Testis (tissue), 3 donors: ENCODE data around the gene TEKT2. TPM values are rescaled to one million over a fixed set of nuclear protein-coding genes. Genes with fewer than 3 reads are reported as not detected.

Source experiments
- DNase-seq: peaks from one replicate; pipeline ENCODE4 v3.0.0-alpha.2; 2019
- H3K27ac ChIP-seq, 2 donors: fragments of 200-600 bp; sonication (generic); one replicate each; pipeline ENCODE4 v1.5.1; 2019
- H3K27me3 ChIP-seq: fragments of 200-600 bp; sonication (generic); one replicate; pipeline ENCODE4 v1.5.1; 2019
- H3K36me3 ChIP-seq: fragments of 200-600 bp; sonication (generic); one replicate; pipeline ENCODE4 v1.5.1; 2017; ENCODE audit warnings: low read depth; ENCODE audit errors: missing control alignments
- H3K4me1 ChIP-seq: fragments of 200-600 bp; sonication (generic); one replicate; pipeline ENCODE4 v1.5.1; 2019
- H3K4me3 ChIP-seq, 2 donors: fragments of 200-600 bp; sonication (generic); one replicate each; pipeline ENCODE4 v1.5.1; 2017 to 2019
- H3K9me3 ChIP-seq: fragments of 200-600 bp; sonication (generic); one replicate; pipeline ENCODE4 v1.5.1; 2017
- POLR2A ChIP-seq: fragments of 450-650 bp; IDR thresholded peaks from one replicate; pipeline ENCODE4 v1.6.1; 2017; ENCODE audit warnings: antibody characterized with exemption, mild to moderate bottlenecking, moderate library complexity
- WGBS, 2 donors: methylation state at CpG; one replicate each; pipeline ENCODE4 v1.1.5; 2018; 5-methylcytosine and 5-hydroxymethylcytosine counted together
- intact Hi-C: fragments of 100-400 bp; cut with DNase I; formaldehyde crosslinking; loops from one replicate; pipeline ENCODE4 v1.15.1; 2023; ENCODE audit warnings: low total_unique reads
- polyA plus RNA-seq: library from polyadenylated mRNA; stranded (reverse); fragments of 350-450 nt; fragmentation: Illumina TruSeq; extraction: RNeasy Lipid Tissue Mini Kit (QIAGEN cat#74804); gene quantifications from one replicate; pipeline ENCODE4 v1.2.3, GENCODE V29; 2014; ENCODE audit warnings: low read depth, low replicate concordance; ENCODE audit not compliant: insufficient read depth
- total RNA-seq, 2 donors: library from RNA; depleted of rRNA; stranded (reverse); fragments of >200 nt; gene quantifications; one replicate each; pipeline ENCODE4 v1.2.3, GENCODE V29; 2016
- TF ChIP-seq, protein P1 (sequence below), 3 experiments: fragments of 450-650 bp in 2 of 3; fragments of 200-600 bp in 1 of 3; sonication (generic) in 1 of 3; IDR thresholded peaks; one replicate each; pipeline ENCODE4 v1.5.1; 2016 to 2019; ENCODE audit warnings: antibody characterized with exemption in 3 of 3, mild to moderate bottlenecking in 2 of 3, moderate library complexity in 1 of 3

TEKT2 gene
- total and polyA plus RNA-seq, 3 donors from 2014 or later: 35.1 to 117 (median 65.0) TPM

DNA sequence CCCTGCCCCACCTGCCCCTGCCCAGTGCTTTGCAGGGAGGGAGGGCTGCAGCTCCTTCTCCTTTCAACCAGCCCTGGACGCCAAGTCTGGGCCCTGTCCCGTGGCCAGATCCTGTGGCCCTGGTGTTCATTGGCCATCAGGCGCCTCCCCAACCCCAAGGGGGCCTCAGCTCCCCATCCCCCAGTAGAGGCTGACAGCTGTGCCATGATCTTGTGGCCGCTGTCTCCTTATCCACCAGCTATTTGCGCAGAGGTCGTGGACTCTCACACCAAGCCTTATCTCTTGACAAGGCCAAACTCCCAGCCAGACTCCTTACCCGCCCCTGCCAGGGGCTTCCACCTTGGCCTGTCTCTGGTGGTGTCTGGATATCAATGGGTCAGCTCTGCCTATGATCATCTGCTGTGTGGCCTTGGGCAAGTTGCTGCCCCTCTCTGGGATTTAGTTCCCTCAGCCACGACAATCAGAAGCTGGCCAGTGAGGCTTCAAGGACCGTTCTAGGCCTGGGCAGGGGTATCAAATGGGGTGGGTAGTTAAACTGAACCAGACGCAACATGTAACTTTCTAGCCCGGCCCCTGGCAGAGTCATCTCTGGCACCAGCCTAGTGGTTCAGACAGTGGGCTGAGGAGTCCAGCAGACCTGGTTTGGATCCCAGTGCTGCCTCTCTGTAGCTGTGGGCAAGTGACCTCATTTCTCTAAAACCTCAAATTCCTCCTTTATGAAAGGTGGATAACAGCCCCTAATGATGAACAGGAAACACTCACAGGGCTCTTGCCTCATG, 44.4 kb downstream of the TEKT2 start:
- H3K36me3 ChIP-seq: no peaks in the 10 kb centered on the region
- no peak for DNase-seq
- H3K27me3 ChIP-seq: no peaks in the 10 kb centered on the region
- TF ChIP-seq, protein P1, sequence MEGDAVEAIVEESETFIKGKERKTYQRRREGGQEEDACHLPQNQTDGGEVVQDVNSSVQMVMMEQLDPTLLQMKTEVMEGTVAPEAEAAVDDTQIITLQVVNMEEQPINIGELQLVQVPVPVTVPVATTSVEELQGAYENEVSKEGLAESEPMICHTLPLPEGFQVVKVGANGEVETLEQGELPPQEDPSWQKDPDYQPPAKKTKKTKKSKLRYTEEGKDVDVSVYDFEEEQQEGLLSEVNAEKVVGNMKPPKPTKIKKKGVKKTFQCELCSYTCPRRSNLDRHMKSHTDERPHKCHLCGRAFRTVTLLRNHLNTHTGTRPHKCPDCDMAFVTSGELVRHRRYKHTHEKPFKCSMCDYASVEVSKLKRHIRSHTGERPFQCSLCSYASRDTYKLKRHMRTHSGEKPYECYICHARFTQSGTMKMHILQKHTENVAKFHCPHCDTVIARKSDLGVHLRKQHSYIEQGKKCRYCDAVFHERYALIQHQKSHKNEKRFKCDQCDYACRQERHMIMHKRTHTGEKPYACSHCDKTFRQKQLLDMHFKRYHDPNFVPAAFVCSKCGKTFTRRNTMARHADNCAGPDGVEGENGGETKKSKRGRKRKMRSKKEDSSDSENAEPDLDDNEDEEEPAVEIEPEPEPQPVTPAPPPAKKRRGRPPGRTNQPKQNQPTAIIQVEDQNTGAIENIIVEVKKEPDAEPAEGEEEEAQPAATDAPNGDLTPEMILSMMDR (IDR thresholded peaks at IDR 0.05): no peak
- TF ChIP-seq POLR2A: no peak
- H3K4me1 ChIP-seq: peaks cover 4% of the 10 kb centered on the region
- no peak overlapping the region for H3K4me3 ChIP-seq
- H3K9me3 ChIP-seq: no peaks in the 10 kb centered on the region
- 70 to 72% methylated on average over 8 to 11 of the region's 11 CpGs for WGBS, 2 donors
- intact Hi-C loops: no loop called here
- H3K27ac ChIP-seq: no peak overlapping the region

DNA sequence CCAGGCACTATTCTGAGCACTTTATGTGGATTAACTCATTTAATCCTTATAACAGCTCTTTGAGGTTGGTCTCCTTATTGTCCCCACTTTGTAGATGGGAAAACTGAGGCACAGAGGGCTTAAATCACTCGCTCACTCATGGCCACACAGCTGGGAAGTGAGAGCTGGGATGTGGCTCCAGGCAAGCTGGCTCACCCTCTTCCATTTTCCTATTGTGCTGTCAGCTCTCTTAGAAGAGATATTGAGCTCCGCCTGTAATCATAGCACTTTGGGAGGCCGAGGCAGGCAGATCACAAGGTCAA, 45.0 kb downstream of the TEKT2 start:
- H3K36me3 ChIP-seq: no peaks in the 10 kb centered on the region
- no peaks in the 10 kb centered on the region for H3K27me3 ChIP-seq
- H3K4me1 ChIP-seq: peaks cover 4% of the 10 kb centered on the region
- 81 to 83% methylated on average over 3 of the region's 3 CpGs for WGBS, 2 donors
- H3K4me3 ChIP-seq: no peak overlapping the region
- no peaks in the 10 kb centered on the region for H3K9me3 ChIP-seq
- DNase-seq: no peak
- TF ChIP-seq, protein P1 (IDR thresholded peaks at IDR 0.05): no peak
- TF ChIP-seq POLR2A: no peak
- H3K27ac ChIP-seq: no peak overlapping the region
- intact Hi-C loops: no loop called here

DNA sequence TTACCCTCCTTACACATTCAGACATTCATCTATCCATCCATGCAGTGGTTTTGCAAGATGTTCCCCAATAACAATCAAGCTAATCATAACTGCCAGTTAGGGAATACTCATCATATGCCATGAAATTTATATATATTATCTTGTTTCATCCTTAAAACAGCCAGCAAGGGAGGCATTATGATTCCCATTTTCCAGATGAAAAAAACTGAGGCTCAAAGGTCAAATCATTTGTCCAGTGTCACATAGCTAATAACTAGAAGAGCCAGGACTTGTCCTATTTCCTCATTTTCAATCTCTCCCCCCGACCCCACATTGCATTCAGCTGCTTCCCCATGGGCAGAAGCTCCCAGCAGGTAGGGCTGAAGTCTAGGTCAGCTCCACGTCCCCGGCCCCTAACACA, 48.1 kb downstream of the TEKT2 start:
- no peak overlapping the region for H3K27ac ChIP-seq
- intact Hi-C loops: no loop called here
- H3K9me3 ChIP-seq: no peaks in the 10 kb centered on the region
- no peaks in the 10 kb centered on the region for H3K27me3 ChIP-seq
- no peak for DNase-seq
- no peak overlapping the region for H3K4me3 ChIP-seq
- no peaks in the 10 kb centered on the region for H3K36me3 ChIP-seq
- H3K4me1 ChIP-seq: peaks cover 4% of the 10 kb centered on the region
- 88 to 93% methylated on average over 3 of the region's 3 CpGs for WGBS, 2 donors
- no peak for TF ChIP-seq POLR2A
- TF ChIP-seq, protein P1 (IDR thresholded peaks at IDR 0.05): no peak

DNA sequence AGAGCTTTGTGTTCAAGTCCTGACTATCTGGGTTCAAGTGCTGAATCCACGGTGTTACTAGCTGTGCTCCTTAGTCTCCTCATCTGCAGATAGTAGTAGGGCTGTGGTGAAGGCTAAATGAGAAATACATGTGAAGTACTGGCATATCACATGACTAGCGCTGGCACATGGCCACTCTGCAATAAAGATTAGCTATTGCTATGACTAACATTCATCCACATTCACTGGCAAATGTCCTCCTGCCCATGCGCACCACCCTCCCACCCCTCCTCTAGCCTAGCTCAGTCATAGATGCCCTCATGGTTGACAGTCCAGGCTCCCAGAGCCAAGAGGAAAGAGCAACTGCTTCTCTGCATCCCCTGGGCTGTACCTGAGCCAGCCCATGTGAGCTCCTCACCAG, 49.6 kb downstream of the TEKT2 start:
- TF ChIP-seq, protein P1 (IDR thresholded peaks at IDR 0.05): no peak
- TF ChIP-seq POLR2A: no peak
- Histone ChIP-seq H3K9me3 (no peaks in the 10 kb centered on the region), H3K36me3 (no peaks in the 10 kb centered on the region), H3K4me1 (peaks cover 4% of the 10 kb centered on the region), H3K4me3 (no peak overlapping the region), H3K27ac (no peak overlapping the region), H3K27me3 (no peaks in the 10 kb centered on the region)
- 69 to 86% methylated on average over 3 of the region's 3 CpGs for WGBS, 2 donors
- DNase-seq: no peak
- intact Hi-C loops: no loop called here

DNA sequence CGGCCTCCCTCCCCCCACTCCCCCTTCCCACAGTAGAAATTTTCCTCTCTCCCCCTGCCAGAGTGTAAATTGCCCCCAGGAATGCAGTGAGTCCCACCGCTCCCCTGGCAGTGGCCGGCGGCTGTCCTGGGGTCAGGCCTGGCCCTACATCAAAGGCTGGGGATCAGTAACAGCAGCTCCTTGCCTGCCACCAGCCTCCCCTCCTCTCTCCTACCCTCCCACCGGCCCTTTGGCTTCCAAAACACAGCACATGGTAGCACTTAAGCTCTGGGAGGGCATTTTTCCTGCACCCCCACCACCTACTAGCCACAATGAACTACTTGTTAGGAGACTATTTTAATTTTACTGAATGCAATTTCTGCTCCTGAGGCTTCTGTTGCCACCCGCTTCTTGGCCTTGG, 50.1 kb downstream of the TEKT2 start:
- no peaks in the 10 kb centered on the region for H3K27me3 ChIP-seq
- intact Hi-C loops: no loop called here
- no peak for DNase-seq
- no peak overlapping the region for H3K27ac ChIP-seq
- H3K36me3 ChIP-seq: no peaks in the 10 kb centered on the region
- 76 to 78% methylated on average over 6 of the region's 6 CpGs for WGBS, 2 donors
- TF ChIP-seq, protein P1 (IDR thresholded peaks at IDR 0.05): no peak
- no peak for TF ChIP-seq POLR2A
- peaks cover 4% of the 10 kb centered on the region for H3K4me1 ChIP-seq
- no peak overlapping the region for H3K4me3 ChIP-seq
- H3K9me3 ChIP-seq: no peaks in the 10 kb centered on the region
